ENCODE data around the gene OTOP3. TPM values are rescaled to one million over a fixed set of nuclear protein-coding genes. Genes with fewer than 3 reads are reported as not detected.
A peak's percentile ranks its signal among the peaks of the same experiment; 100 is the strongest.

Gene OTOP3
- polyA plus RNA-seq, 3 donors: not detected

DNA sequence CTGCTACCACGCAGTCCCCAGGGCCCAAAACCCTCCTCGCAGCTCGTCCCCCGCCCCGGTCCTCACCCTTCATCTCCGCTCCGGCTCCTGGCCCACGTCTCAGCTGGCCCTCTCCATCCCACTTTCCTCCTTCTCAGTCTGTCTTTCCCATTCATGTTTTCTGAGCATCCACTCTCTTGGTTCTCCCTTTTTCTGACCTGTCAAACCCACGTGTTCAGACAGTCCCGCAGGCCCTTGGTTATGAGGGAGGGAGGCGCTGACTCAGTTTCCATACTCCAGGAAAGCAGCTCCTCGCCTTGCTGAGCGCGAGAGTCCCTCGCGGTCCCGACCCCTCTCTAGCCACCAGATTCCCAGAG, 37.3 kb downstream of the OTOP3 start:
- Histone ChIP-seq H3K4me1 (ENCODE audit: control insufficient read depth in 1 of 2, insufficient read depth in 2 of 2, low read length in 2 of 2) (peaks cover 12 to 17% of the 10 kb centered on the region in 2 donors), H3K79me2 (ENCODE audit: insufficient read depth, low read length) (no peaks in the 10 kb centered on the region), H3K4me3 (replicated peaks in 1 of 3; ENCODE audit: low read depth in 2 of 3, low read length in 3 of 3) (peak overlapping the region in 1 of 3 experiments; percentile 69), H3K27ac (ENCODE audit: low read depth in 1 of 2, low read length in 2 of 2) (no peak overlapping the region), H3K9me3 (replicated peaks in 1 of 2; ENCODE audit: control insufficient read depth in 1 of 2, insufficient read depth in 1 of 2, low read length in 2 of 2) (peaks cover 0 to 6% of the 10 kb centered on the region in 2 donors), H3K4me2 (replicated peaks; ENCODE audit: extremely low read depth, low read length, poor library complexity, severe bottlenecking) (peak overlapping the region; percentile 78), H3K27me3 (ENCODE audit: control insufficient read depth in 2 of 2, insufficient read depth in 2 of 2, low read length in 2 of 2) (peaks cover 24 to 50% of the 10 kb centered on the region in 2 donors), H2AFZ (ENCODE audit: insufficient read depth, low read depth, low read length, poor library complexity, severe bottlenecking) (peak overlapping the region; percentile 61), H3K36me3 (replicated peaks in 1 of 2; ENCODE audit: control insufficient read depth in 1 of 2, insufficient read depth in 2 of 2, low read length in 2 of 2) (no peaks in the 10 kb centered on the region), H3K9ac (ENCODE audit: insufficient read depth, low read length, poor library complexity, severe bottlenecking) (no peak overlapping the region), H4K20me1 (ENCODE audit: insufficient read depth, low read length) (no peaks in the 10 kb centered on the region)
- H3K4me3 Mint-ChIP-seq: peak overlapping the region; percentile 70 to 92
- WGBS (ENCODE audit: insufficient coverage): 15% methylated on average over 14 of the region's 17 CpGs
- peaks cover 0 to 13% (median 5%) of the 10 kb centered on the region in 7 donors for H3K9me3 Mint-ChIP-seq
- H3K36me3 Mint-ChIP-seq: peaks cover 0 to 6% of the 10 kb centered on the region in 2 donors
- intact Hi-C loops (cut with micrococcal nuclease): no loop called here
- DNase-seq: no peak
- H3K4me1 Mint-ChIP-seq: peaks cover 9% of the 10 kb centered on the region
- TF ChIP-seq, protein P1, sequence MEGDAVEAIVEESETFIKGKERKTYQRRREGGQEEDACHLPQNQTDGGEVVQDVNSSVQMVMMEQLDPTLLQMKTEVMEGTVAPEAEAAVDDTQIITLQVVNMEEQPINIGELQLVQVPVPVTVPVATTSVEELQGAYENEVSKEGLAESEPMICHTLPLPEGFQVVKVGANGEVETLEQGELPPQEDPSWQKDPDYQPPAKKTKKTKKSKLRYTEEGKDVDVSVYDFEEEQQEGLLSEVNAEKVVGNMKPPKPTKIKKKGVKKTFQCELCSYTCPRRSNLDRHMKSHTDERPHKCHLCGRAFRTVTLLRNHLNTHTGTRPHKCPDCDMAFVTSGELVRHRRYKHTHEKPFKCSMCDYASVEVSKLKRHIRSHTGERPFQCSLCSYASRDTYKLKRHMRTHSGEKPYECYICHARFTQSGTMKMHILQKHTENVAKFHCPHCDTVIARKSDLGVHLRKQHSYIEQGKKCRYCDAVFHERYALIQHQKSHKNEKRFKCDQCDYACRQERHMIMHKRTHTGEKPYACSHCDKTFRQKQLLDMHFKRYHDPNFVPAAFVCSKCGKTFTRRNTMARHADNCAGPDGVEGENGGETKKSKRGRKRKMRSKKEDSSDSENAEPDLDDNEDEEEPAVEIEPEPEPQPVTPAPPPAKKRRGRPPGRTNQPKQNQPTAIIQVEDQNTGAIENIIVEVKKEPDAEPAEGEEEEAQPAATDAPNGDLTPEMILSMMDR (IDR thresholded peaks at IDR 0.05): no peak
- peaks cover 55 to 77% (median 70%) of the 10 kb centered on the region in 3 donors for H3K27me3 Mint-ChIP-seq (ENCODE audit: low read depth in 3 of 3)
- peak overlapping the region in 1 of 7 donors; percentile 58 for H3K27ac Mint-ChIP-seq

DNA sequence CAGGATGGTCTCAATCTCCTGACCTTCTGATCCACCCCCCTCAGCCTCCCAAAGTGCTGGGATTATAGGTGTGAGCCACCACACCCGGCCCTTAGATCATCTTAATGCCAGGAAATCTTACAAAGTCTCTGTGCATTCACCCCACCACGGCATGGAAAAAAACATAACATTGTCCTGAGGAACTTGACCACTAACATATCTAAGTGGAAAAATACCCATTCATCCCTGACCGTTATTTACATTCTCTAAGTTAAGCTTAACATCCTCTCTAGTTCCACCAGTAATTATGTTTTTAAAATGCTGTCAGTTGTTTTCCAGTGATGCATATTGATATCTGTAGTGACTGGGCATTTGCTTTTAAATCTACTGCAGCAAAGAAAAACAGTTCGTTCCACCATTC, 40.2 kb downstream of the OTOP3 start:
- TF ChIP-seq, protein P1 (IDR thresholded peaks at IDR 0.05): no peak
- Mint-ChIP-seq H3K9me3 (peaks cover 0 to 16% (median 5%) of the 10 kb centered on the region in 7 donors), H3K27ac (no peak overlapping the region), H3K4me1 (peaks cover 13% of the 10 kb centered on the region), H3K36me3 (peaks cover 0 to 6% of the 10 kb centered on the region in 2 donors), H3K27me3 (ENCODE audit: low read depth in 3 of 3) (peaks cover 61 to 83% (median 78%) of the 10 kb centered on the region in 3 donors), H3K4me3 (no peak overlapping the region)
- H3K79me2 ChIP-seq (ENCODE audit: insufficient read depth, low read length): no peaks in the 10 kb centered on the region
- peaks cover 0 to 6% of the 10 kb centered on the region in 2 donors for H3K9me3 ChIP-seq (replicated peaks in 1 of 2; ENCODE audit: control insufficient read depth in 1 of 2, insufficient read depth in 1 of 2, low read length in 2 of 2)
- no peak overlapping the region for H2AFZ ChIP-seq (ENCODE audit: insufficient read depth, low read depth, low read length, poor library complexity, severe bottlenecking)
- H3K27me3 ChIP-seq (ENCODE audit: control insufficient read depth in 2 of 2, insufficient read depth in 2 of 2, low read length in 2 of 2): peaks cover 24 to 52% of the 10 kb centered on the region in 2 donors
- no peak overlapping the region for H3K9ac ChIP-seq (ENCODE audit: insufficient read depth, low read length, poor library complexity, severe bottlenecking)
- no peak overlapping the region for H3K27ac ChIP-seq (ENCODE audit: low read depth in 1 of 2, low read length in 2 of 2)
- no peak overlapping the region for H3K4me2 ChIP-seq (replicated peaks; ENCODE audit: extremely low read depth, low read length, poor library complexity, severe bottlenecking)
- H4K20me1 ChIP-seq (ENCODE audit: insufficient read depth, low read length): no peaks in the 10 kb centered on the region
- no peaks in the 10 kb centered on the region for H3K36me3 ChIP-seq (replicated peaks in 1 of 2; ENCODE audit: control insufficient read depth in 1 of 2, insufficient read depth in 2 of 2, low read length in 2 of 2)
- H3K4me1 ChIP-seq (ENCODE audit: control insufficient read depth in 1 of 2, insufficient read depth in 2 of 2, low read length in 2 of 2): peaks cover 12 to 17% of the 10 kb centered on the region in 2 donors
- no peak for DNase-seq
- intact Hi-C loops (cut with micrococcal nuclease): no loop called here
- 83% methylated on average over 1 of the region's 4 CpGs for WGBS (ENCODE audit: insufficient coverage)
- H3K4me3 ChIP-seq (replicated peaks in 1 of 3; ENCODE audit: low read depth in 2 of 3, low read length in 3 of 3): no peak overlapping the region

All from CD14-positive monocyte (primary cell).